ENCODE data around the gene RAE1. TPM values are rescaled to one million over a fixed set of nuclear protein-coding genes. Genes with fewer than 3 reads are reported as not detected.
A peak's percentile ranks its signal among the peaks of the same experiment; 100 is the strongest.

RAE1 gene
- total and polyA plus RNA-seq, 2 experiments from 2014 or later: 35.8 to 43.3 TPM

DNA sequence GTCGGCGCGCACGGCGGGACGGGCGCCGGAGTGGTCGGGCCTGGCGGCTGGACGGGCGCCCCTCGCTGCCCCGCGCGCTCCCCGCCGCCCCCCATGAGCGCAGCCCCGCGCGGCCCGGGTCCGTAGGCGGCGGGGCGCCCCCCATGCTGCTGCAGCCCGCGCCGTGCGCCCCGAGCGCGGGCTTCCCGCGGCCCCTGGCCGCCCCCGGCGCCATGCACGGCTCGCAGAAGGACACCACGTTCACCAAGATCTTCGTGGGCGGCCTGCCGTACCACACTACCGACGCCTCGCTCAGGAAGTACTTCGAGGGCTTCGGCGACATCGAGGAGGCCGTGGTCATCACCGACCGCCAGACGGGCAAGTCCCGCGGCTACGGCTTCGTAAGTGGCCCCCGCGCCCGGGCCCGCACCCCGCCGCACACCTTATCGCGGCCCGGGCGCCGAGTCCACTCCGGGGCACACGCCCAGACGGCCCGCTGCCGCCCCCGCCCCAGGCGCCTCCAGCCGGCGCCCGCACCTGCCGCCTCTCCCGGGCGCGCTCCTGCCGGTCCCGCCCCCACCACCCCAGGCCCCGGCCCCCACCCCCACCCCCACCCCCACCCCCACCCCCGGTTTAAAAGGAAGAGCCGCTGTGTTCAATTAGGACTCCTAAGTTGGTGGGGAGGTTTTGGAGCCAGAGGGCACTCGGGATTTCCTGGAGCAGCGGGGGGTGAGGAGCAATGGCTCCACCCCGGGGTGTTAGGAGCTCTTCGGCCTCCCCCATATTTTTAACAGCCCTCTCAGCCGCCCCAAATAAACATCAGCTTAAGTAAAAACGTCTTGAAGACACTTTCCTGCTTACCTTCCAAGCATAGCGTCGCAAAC, 40.6 kb downstream of the RAE1 start:
- no peaks in the 10 kb centered on the region for H3K36me3 ChIP-seq (replicated peaks; ENCODE audit: insufficient read depth, low read depth)
- H3K79me2 ChIP-seq: peaks cover 3% of the 10 kb centered on the region
- no peaks in the 10 kb centered on the region for H3K9me2 ChIP-seq (replicated peaks; ENCODE audit: insufficient read depth)
- H3K27me3 ChIP-seq: no peaks in the 10 kb centered on the region
- DNase-seq (ENCODE audit: low spot score): peak; percentile 66
- no peak overlapping the region for H3K27ac ChIP-seq
- H3K4me2 ChIP-seq: peak overlapping the region; percentile 95
- H2AFZ ChIP-seq: peak overlapping the region; percentile 60
- H3K4me3 ChIP-seq: peak overlapping the region; percentile 58
- H4K20me1 ChIP-seq (ENCODE audit: insufficient read depth, poor library complexity, severe bottlenecking): no peaks in the 10 kb centered on the region
- H3K9me3 ChIP-seq (ENCODE audit: low read depth): no peaks in the 10 kb centered on the region
- WGBS (ENCODE audit: low lambda C conversion rate, missing lambda C conversion rate): 7% methylated on average over 24 of the region's 98 CpGs
- TF ChIP-seq, protein P1, sequence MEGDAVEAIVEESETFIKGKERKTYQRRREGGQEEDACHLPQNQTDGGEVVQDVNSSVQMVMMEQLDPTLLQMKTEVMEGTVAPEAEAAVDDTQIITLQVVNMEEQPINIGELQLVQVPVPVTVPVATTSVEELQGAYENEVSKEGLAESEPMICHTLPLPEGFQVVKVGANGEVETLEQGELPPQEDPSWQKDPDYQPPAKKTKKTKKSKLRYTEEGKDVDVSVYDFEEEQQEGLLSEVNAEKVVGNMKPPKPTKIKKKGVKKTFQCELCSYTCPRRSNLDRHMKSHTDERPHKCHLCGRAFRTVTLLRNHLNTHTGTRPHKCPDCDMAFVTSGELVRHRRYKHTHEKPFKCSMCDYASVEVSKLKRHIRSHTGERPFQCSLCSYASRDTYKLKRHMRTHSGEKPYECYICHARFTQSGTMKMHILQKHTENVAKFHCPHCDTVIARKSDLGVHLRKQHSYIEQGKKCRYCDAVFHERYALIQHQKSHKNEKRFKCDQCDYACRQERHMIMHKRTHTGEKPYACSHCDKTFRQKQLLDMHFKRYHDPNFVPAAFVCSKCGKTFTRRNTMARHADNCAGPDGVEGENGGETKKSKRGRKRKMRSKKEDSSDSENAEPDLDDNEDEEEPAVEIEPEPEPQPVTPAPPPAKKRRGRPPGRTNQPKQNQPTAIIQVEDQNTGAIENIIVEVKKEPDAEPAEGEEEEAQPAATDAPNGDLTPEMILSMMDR (IDR thresholded peaks at IDR 0.05; ENCODE audit: poor library complexity): no peak
- TF ChIP-seq EZH2 (IDR thresholded peaks at IDR 0.05; ENCODE audit: borderline replicate concordance): no peak
- no peak for TF ChIP-seq EZH2phosphoT487 (IDR thresholded peaks at IDR 0.05; ENCODE audit: low read depth, severe bottlenecking, unreplicated experiment)
- peaks cover 18% of the 10 kb centered on the region for H3K4me1 ChIP-seq (ENCODE audit: insufficient read depth)

DNA sequence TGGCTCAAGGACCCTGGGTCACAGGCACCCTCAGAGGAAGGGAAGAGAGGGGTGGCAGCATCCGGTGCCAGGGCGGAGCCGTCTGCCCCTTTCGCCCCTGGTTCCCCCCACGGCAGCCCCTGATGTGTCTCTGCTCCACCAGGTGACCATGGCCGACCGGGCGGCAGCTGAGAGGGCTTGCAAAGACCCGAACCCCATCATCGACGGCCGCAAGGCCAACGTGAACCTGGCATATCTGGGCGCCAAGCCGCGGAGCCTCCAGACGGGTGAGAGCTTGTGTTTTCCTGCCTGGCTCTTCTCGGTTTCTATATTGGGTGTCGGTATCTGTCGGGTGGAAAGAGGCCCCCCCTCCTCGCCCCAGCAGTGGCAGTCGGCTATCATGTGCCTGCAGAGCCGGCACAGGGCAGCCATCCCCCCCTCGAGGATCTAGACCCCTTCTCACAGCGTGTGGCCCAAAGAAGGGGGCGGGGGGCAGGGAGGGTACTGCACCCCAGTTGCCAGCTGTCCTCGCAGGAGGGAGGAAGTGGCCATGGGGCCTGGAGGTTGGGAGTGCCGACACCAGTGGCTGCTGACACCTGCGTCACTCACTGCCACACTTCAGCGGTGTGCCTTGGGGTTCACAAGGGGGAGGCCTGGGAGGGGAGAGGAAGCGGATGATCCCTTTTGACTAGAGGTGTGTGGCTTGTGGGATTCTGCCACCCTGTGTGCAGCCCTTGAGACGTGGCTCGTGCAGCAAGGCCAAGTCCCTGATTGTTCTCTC, 41.6 kb downstream of the RAE1 start:
- Histone ChIP-seq H2AFZ (no peak overlapping the region), H3K9me3 (ENCODE audit: low read depth) (no peaks in the 10 kb centered on the region), H3K27ac (no peak overlapping the region), H3K27me3 (no peaks in the 10 kb centered on the region), H3K36me3 (replicated peaks; ENCODE audit: insufficient read depth, low read depth) (no peaks in the 10 kb centered on the region), H3K4me3 (peak overlapping the region; percentile 29), H3K79me2 (peaks cover 3% of the 10 kb centered on the region), H3K4me2 (peak overlapping the region; percentile 95), H4K20me1 (ENCODE audit: insufficient read depth, poor library complexity, severe bottlenecking) (no peaks in the 10 kb centered on the region), H3K9me2 (replicated peaks; ENCODE audit: insufficient read depth) (no peaks in the 10 kb centered on the region), H3K4me1 (ENCODE audit: insufficient read depth) (peaks cover 18% of the 10 kb centered on the region)
- no peak for TF ChIP-seq EZH2phosphoT487 (IDR thresholded peaks at IDR 0.05; ENCODE audit: low read depth, severe bottlenecking, unreplicated experiment)
- TF ChIP-seq, protein P1 (IDR thresholded peaks at IDR 0.05; ENCODE audit: poor library complexity): no peak
- TF ChIP-seq EZH2 (IDR thresholded peaks at IDR 0.05; ENCODE audit: borderline replicate concordance): no peak
- 77% methylated on average over 31 of the region's 33 CpGs for WGBS (ENCODE audit: low lambda C conversion rate, missing lambda C conversion rate)
- no peak for DNase-seq (ENCODE audit: low spot score)

DNA sequence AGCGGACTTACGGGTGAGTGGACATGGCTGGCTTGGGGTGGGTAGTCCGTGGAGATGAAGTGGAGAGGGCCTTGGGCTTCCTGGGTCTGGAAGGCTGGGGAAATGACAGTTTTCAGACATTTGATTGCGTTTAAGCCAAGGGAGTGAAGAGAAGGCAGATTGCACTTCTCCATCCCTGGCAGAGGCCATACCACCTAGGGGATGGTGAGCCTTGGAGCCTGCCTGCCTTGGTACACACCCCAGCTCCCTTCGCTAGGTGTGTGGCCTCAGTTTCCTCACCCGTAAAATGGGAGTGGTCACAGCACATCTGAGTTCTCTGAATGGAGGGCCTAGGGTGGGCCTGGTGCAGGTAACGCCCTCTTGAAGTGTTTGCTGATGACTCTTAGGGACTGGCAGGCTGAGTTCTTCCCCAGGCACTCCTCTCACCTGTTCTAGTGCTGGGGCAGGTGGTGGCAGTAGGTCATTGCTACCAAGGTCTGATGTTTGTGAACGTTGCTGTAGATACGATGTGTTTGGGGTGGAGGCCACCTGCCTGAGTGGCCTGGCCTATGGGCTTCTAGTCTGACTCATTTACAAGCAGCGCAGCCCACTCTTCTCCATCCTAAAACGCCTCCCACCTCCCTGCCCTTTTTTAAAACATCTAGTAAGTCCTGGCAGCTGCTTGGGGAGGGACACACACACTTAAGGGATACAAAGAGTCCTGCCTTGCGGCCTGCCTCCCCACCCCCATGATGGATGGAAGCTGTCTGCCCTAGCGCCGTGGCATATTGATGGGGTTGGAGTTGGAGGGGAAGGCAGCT, 42.5 kb downstream of the RAE1 start:
- no peaks in the 10 kb centered on the region for H4K20me1 ChIP-seq (ENCODE audit: insufficient read depth, poor library complexity, severe bottlenecking)
- peaks cover 18% of the 10 kb centered on the region for H3K4me1 ChIP-seq (ENCODE audit: insufficient read depth)
- WGBS (ENCODE audit: low lambda C conversion rate, missing lambda C conversion rate): 87% methylated on average over 14 of the region's 14 CpGs
- H3K4me2 ChIP-seq: no peak overlapping the region
- H3K27ac ChIP-seq: no peak overlapping the region
- TF ChIP-seq EZH2 (IDR thresholded peaks at IDR 0.05; ENCODE audit: borderline replicate concordance): no peak
- no peak for TF ChIP-seq EZH2phosphoT487 (IDR thresholded peaks at IDR 0.05; ENCODE audit: low read depth, severe bottlenecking, unreplicated experiment)
- TF ChIP-seq, protein P1 (IDR thresholded peaks at IDR 0.05; ENCODE audit: poor library complexity): no peak
- no peak overlapping the region for H2AFZ ChIP-seq
- no peaks in the 10 kb centered on the region for H3K27me3 ChIP-seq
- H3K9me2 ChIP-seq (replicated peaks; ENCODE audit: insufficient read depth): no peaks in the 10 kb centered on the region
- H3K9me3 ChIP-seq (ENCODE audit: low read depth): no peaks in the 10 kb centered on the region
- peaks cover 3% of the 10 kb centered on the region for H3K79me2 ChIP-seq
- no peaks in the 10 kb centered on the region for H3K36me3 ChIP-seq (replicated peaks; ENCODE audit: insufficient read depth, low read depth)
- no peak for DNase-seq (ENCODE audit: low spot score)
- no peak overlapping the region for H3K4me3 ChIP-seq
